HepG2 (cell line): ENCODE data around the gene VN1R2.
"Not testable (repeated sequence)": the region's sequence is repeated elsewhere in the genome, so short reads cannot be mapped to it uniquely, and the experiment has no call there.

Experiments
- CTCF ChIP-seq: sonication (generic); formaldehyde crosslinking; IDR thresholded peaks from 2 replicates; pipeline ENCODE4 v1.5.0; 2020; ENCODE audit warnings: mild to moderate bottlenecking, missing genetic modification reagents, moderate library complexity
- FOXK2 ChIP-seq: fragments of 450-650 bp; IDR thresholded peaks from 2 replicates; pipeline ENCODE4 v1.6.1; 2016
- POLR2AphosphoS5 ChIP-seq: IDR thresholded peaks from 2 replicates; pipeline ENCODE4 v1.6.1; 2012; ENCODE audit warnings: low read depth, low read length
- PRDM10 ChIP-seq: sonication (generic); formaldehyde crosslinking; IDR thresholded peaks from 2 replicates; pipeline ENCODE4 v1.4.0; 2020; ENCODE audit warnings: low read depth, missing genetic modification reagents
- PRDM15 ChIP-seq: sonication (generic); formaldehyde crosslinking; IDR thresholded peaks from 2 replicates; pipeline ENCODE4 v1.4.0; 2020; ENCODE audit warnings: missing genetic modification reagents
- TIGD3 ChIP-seq: sonication (generic); formaldehyde crosslinking; IDR thresholded peaks from 2 replicates; pipeline ENCODE4 v1.5.1; 2020; ENCODE audit warnings: mild to moderate bottlenecking, missing genetic modification reagents, borderline replicate concordance
- ZNF766 ChIP-seq: sonication (generic); formaldehyde crosslinking; IDR thresholded peaks from 2 replicates; pipeline ENCODE4 v1.5.0; 2020; ENCODE audit warnings: missing genetic modification reagents, borderline replicate concordance

- TF ChIP-seq PRDM10 (CRISPR knock-in tag); POLR2AphosphoS5; PRDM15 (CRISPR knock-in tag); TIGD3; ZNF766 (CRISPR knock-in tag); FOXK2; CTCF (CRISPR knock-in tag): not testable (repeated sequence)
These were observed 35.4 kb upstream of the VN1R2 start for GRCh38 chr19:53222716-53223115.
